Measurements from ENCODE around the gene TENM3.

TENM3 gene

DNA sequence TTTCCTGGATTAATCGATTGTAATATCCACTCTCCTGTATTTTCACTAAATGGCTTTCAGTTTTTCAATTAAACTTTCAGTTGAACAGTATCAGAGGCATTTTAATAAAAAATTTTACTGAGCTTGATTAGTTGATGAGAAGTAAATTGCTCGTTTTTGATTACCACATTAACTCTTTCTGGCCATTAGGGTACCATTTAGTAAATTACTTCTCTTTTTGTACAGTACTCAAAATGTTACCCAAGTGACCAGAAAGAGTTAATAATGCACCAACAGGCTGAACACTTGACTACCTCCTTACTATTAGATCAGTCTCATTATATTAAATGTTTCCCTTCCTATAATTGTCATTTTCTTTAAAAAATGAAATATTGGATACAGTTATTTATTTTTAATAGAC is 289.2 kb downstream of the TENM3 start:
- no peak for FAIRE-seq

DNA sequence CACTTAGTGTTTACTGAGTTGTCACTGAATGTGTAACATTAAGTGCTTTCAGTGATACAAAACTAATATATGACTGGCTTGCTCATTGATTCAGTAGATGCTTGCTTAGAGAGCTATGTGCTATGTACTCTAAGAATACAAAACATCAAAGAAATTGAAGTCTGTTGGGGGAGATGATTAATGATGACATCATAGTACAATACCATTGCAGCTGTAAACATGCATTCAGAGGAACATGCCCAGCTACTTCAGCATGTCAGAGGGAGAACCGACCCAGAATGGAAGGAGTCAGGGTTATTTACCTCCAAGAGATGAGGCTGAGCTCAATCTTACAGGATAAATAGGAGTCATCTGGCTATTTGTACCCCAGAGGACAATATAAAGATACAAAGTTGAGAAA is 290.8 kb downstream of the TENM3 start:
- no peak for FAIRE-seq

DNA sequence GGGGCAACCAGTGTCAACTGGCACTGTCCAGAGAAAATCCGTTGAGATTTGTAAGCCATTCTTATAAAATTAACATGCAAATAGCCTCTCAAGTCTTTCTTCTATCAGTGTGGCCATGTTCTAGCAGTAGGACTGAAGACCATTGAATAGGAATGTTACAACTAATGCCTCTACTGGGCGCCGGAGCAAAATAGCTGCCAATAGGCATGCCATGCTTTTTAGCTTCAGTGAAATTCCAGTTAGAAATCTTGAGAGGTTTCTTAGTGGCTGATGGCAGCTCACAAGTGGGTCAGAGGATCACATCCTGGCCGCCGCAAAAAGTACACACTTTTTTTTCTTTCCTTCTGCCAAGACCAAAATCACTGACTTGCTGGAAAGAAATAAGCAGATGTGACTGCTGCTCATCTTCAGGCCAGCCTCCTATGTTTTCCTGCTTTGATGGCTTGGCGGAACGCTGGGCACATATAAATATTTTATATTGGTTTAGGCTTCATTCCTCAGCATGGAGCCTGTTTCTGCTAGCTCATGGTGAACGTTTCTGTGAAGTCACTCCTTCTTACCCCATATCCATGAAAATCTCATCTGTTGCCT is 293.1 kb downstream of the TENM3 start:
- no peak for FAIRE-seq

DNA sequence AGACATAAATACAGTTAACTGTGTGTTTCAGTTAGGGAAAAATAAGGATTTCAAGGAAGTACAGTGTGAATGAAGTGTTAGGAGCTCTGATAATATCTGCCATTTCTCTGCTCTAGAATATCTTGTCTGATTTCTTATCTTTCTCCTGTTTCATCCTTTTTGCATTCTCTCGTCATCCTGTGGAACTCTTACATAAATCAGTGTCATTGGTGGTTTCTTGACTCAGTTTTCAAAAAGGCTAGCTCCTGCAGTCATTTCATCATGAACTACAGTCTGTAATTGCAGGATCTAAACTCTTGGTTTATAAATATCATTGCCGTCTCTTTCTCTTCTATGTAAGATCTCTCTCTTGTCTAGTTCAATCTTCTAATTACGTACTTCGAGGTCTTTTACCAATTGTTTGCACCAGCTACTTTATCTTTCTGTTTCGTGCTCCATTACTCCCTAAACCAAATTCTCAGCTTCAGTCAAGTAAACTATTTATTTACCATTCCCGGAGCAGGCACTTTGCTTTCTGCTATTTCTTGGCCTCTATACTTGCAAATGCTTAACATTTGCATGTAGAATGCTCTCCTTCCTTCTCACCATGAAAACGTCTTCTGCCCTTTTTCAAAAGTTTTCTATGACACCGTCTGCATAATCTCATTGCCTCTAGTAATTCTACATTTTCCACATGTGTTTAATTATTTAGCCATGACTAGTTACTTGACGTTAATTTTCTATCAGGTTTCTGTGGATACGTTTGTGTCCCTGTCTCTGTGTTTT is 294.0 kb downstream of the TENM3 start:
- FAIRE-seq: no peak

DNA sequence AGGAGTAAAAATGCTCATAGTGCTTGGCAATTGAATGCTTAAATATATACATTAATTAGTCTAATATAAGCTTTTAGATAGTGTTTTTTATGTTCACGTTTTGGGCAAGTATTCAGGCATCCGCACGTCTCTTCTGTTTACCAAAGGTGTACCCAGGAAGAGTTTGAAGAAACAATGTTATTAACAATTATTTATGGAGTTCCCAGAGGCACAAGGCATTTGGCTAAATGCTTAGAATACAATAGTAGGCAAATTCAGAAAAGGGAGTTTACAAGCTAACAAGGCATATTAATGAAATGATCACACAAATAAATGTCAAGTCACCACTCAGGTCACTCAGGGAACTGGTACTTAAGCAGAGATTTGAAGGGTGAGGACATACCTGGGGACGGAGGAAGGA is 294.8 kb downstream of the TENM3 start:
- no peak for FAIRE-seq

DNA sequence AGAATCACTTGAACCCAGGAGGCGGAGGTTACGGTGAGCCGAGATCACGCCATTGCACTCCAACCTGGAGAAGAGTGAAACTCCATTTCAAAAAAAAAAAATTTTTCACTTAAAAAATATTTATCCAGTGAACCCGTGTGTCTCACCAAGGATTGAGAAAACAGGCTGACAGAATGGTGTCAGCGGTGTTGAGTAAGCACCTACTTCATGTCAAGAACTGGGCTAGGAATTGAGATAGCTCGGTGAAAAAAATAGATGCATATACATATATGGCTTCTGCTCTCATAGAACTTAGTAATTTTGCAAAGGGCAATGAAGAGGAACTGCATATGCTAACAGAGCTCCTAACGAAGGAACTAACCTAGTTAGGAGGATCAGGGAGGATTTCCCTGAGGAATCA is 297.3 kb downstream of the TENM3 start:
- FAIRE-seq: no peak

DNA sequence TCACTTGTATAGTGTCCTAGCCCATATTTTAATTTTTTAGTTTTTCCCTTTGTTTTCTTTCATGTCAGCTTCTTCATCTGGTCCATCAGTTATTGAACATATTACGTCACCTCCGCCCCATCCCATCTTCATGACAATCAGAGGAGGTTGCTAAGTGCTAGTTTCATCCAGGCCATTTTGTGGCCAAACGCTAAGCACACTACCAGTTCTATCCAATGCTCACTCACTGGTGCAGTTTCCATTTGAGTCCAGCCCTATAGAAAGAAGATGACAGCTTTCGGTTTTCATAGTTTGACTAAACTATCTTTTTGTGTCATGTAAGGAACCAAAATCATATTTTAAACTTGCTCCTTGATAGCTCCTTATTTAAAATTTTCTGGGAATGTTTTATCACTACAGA is 304.2 kb downstream of the TENM3 start:
- no peak for FAIRE-seq

DNA sequence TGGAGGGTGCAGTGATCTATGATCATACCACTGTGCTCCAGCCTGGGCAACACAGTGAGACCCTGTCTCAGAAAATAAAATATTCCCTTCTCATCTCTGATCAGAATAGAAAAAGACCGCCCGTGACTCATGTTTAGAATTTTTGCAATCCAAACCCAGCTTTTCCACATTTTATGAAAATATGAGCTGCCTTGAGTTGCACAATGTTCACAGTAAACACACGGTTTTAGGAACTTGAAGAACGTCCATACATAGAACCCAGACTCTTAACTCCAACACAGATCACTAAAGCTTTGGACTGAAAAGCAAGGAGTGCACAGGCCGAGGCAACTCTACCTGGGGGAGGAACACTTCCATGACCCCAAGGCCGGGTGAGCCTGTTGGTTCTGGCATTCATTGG is 305.0 kb downstream of the TENM3 start:
- no peak for FAIRE-seq

DNA sequence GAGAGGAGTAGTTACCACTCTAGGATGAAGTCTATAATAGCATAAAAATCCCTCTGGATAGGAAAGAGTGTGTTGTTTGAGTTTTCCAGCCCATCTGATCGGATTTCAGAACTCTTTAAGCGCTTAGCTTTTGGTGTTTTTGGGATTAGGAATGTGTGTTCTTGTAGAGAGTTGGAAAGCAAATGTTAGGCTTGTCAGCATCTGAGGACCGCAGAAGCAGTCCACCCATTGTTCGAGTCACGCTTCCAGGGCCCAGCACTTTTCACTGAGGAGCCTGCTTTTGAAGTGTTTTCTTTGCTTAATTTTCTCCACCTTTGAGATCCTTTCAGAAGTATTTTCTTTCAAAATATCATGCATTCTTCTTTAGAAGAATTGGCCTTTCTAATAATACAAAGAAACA is 306.2 kb downstream of the TENM3 start:
- no peak for FAIRE-seq

DNA sequence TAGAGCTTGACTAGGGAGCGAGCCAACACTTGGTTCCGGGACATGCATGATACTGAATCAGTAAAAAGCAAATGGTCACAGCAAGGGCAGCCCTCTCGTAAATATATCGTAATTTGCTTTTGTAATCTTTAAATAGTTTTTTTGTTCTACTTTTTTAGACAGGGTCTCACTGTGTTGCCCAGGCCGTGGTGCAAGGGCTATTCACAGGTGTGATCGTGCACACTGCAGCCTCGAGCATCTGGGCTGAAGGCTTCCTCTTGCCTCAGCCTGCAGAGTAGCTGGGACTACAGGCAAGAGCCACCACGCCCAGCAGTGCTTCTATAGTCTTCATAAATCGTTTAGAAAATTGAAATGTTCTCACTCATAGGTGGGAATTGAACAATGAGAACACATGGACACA is 309.7 kb downstream of the TENM3 start:
- no peak for FAIRE-seq

DNA sequence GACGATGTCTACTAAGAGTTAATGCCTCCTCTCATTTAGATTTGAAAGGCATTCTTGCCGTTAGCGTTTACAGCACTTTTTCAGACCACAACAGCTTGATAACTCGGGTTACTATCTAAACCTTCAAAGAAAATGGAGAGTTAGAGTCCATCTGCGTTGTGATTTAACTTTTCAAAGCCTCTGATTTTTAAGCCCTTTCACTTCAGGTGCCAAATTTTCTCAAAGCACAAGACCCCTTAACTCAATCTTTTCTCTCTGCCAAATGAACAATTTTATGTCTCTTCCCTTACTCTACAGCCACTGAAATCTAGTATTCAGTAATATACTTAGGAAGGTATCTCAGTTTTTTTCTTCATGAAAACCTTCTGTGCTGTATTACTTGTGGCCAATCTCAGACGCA is 310.5 kb downstream of the TENM3 start:
- no peak for FAIRE-seq

DNA sequence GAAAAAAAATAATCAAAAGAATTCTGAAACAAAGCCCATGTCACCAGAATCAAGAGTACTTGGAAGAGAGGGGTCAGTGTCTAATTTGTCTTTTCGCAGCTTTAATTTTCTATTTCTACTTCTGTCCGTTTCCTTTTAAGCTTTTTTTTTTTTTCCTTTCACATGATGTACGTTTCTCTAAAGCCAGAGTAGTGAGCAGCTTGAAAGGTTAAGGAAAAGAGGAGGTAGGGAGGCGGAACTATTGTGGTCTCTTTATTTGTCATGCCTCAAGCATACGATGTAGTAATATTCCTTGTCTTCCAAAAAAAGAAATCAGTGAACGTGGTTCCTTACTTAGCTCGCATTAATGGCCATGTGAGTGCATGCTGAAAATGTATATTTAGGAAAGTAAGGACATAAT is 311.5 kb downstream of the TENM3 start:
- no peak for FAIRE-seq

DNA sequence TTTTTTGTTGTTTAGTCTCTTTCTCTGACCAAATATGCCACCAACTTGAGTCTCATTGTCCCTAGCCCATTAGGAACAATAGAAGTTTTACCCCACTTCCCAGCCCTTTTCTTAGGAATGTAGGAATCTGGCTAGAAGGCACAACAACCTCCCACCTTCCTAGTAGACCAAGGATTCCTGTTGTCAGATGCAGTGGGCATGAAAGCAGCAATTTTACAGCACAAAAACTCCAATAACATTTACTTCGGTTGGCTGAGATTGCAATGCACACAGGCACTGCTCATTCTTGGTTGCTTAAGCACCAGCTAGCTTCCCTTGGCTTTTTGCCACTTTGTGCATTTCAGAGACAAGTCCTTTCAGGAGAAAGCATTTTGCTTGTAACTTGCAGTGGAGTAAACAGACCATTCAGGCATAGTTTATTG is 312.8 kb downstream of the TENM3 start:
- FAIRE-seq: no peak

DNA sequence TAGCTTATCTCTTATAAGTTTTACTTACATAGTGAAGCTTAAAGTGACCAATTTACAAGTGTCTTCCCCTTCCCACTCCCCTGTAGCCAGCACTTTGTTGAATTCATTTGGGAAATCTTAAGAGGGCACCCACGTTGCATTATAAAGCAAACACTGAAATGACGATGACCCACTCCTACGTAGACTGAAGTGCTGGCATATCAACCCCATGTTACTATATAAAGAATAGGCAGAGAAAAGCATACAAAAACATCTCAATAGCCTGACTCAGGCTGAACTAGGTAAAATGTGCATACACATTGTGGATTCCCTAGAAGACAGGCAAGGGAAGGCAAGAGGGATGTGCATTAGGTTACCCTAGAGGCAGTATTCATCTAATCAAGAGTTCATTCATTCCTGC is 313.4 kb downstream of the TENM3 start:
- no peak for FAIRE-seq

DNA sequence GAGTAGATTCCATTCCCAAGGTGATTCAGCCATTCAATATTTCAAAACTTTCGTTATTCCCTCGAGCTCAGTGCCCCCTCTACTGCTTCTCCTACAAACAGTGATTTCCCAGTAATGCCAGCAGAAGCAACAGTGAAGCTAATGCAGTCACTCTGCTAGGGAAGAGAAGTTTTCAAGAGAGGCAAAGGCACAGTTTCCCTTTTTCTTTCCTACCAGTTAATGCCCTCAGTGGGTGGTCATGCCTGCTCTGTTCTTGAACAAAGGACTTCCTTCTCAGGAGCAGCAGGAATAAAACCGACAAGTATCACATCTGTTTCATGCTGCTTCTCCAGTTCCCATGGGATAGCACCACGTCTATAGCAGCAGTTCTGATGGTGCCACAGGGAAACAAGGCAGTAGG is 317.2 kb downstream of the TENM3 start:
- no peak for FAIRE-seq

DNA sequence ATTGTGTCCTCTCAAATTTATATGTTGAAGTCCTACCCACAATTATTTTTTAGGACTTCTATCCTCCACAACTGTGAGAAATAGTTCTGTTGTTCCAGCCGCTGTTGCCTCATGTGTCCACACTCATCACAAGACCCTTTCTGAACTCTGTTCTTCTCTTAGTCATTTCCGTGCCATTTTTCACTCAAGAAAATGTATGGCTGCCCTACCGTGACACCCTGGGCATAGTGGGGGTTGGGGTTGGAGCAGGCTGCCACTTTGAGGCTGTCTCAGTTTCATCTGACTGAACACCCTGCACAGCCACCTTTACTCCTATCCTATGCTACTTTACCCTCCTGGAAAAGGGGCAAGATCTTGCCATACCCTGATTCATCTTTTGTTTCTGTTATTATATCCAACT is 319.1 kb downstream of the TENM3 start:
- FAIRE-seq: no peak

DNA sequence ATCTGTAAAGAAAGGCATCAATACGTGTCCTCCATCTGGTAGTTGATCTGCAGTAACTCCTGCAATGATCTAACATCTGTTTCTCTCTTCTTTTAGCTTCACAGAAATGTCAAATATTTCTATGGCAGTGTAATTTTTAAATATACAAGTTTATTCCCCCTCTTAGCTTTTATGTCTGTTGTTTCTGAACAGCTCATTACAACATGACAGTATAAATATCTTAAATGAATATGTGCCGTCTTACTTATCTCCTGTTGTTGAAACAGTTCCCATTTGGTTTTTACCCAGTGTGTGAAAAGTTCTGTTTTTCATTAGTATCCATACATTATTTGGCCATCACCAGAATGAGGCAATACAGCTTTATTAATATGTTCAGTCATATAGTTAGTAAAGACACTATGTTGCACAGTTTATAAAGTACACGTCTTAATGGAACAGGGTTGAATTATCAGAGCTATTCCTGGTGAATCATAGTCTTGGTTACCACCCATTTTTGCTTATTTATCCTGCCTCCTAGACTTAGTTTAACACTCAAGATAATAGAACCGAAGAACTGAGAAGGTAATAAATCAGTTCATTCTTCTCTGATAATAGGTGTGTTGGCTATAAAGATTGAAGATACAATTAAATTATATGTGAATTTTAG is 321.6 kb downstream of the TENM3 start:
- FAIRE-seq: no peak

DNA sequence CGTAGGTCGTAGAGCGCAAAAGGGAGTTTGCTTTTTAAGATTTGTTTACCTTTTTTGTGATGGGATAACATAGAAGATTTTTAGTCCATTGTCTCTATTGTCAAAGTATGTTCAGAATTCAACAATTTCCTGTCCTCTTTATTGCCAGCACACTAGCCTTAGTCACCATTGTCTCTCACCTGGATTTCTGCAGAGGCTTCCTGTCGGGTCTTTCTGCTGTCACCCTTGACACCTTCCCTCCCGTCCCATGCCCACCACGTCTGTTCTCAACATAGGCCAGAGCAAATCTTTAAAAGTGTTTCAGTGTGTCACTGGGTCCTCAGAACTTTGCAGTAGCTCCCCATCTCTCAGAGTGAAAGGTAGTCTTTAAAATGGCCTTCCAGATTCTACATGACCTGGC is 323.9 kb downstream of the TENM3 start:
- FAIRE-seq: no peak

DNA sequence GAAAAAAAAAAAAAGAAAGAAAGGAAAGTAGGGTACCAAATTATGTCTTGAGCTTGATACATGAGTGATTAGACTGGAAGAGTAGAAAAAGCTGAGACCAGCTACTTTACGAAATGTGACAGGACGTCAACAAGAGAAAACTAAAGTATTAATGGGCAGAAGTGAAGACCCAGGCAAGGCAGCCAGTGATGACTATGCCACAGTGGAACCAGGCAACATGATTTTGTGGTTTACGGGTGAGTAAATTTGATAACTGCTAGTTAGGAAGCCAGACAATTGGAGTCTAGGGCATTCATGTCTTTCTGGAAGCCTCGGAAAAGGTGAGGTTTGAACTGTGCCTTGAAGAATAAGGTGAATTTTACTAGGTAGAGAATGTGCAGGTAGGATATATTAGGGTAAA is 326.4 kb downstream of the TENM3 start:
- FAIRE-seq: no peak

DNA sequence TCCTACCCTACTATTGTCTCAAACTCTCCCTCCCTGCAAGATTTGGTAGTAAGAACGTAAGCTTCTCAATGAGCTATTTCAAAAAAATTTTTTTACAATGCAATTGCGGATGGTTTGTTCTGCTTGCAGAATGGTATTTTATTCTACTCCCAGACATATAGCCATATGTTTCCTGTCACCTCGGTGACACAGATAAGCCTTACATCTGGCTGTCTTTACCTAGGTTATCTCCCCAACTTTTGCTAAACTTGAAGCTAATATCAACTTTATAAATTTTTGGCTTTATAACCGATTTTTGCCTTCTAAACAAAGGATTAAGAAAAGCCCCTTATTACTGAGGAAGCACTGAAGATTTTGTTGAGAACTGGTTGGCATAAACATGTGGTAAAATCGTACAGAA is 331.5 kb downstream of the TENM3 start:
- FAIRE-seq: no peak

DNA sequence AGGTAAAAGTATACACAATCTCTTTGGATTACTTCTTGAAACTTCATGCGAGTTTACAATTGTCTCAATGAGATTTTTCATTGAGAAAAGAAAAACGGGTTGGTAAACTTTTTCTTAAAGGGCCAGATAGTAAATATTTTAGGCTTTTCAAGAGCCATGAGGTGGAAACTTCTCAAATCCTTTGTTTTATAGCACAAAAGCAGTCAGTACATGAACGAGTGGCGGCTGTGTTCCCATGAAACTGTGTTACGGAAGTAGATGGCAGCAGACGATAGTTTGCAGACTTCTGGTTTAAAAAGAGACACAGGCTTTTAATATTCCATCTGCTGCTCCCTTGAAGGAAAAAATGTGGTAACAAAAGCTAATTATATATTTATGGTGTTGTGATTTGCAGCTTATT is 332.0 kb downstream of the TENM3 start:
- no peak for FAIRE-seq

DNA sequence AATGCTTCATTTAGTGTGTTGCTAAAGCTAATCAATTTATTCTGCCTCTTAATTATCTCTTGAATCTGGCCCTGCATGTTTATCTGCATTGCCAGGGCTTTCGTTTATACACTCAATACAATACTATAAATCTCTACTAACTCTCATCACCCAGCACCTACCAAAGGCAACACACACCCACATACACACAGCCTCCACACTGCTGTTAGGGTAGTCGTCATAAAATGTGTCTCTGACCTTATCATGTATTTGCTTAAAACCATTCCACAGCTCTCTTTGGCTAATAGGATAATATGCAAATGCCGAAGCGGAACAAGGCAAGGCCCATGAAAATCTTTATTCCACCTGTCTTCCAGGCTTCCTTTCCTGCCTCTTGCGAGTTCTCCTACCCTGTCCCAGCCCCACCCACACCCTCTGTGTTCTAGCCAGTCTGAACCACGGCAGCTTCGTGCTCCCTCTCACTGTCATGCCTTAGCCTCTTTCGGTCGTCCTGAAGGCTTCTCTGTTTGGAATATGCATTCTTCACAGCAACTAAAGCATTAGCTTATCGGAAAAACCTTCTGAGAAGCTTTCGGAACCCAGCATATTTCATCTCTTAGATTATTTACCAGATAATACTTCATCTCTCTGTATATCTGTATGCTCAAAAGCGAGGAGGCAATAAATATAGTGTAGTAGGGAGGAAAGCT is 333.5 kb downstream of the TENM3 start:
- FAIRE-seq: no peak

DNA sequence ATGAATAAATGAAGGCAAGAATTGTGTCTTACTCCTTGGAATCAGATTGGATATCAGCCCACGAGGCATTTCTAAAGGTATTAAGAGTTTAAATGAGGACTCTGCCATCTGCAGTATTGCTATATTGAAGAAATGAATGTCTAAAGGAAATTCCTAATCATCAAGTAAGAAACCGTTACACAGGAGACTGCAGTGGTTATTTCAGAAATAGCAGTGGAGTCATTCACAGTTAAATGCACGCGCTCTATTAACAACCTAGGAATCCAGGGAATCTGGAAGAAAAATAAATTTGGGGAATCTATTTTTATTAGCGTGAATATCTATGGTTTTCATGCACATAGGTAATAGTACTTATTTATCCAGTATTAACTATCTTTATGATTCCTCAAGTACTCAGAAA is 334.2 kb downstream of the TENM3 start:
- no peak for FAIRE-seq

DNA sequence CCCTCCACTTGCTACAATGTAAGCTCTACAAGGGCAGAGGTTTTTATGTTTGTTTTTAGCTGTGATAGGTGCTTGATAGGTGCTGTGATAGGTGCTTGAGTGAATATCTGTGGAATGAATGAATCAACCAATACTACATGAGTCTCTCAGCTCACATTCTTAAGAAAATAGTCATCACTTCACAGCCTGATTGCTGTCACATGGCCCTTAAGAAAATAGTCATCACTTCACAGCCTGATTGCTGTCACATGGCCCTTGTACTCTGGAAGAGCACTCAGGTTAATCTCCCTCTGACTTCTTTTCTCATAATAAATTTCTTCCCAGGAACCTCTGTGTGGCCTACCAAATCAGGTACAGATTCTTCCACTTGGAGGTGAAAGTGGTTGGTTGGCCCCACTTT is 335.2 kb downstream of the TENM3 start:
- no peak for FAIRE-seq
